Lung (tissue), 12 donors: Measurements from ENCODE around the gene MMP2. TPM values are rescaled to one million over a fixed set of nuclear protein-coding genes. Genes with fewer than 3 reads are reported as not detected.

Experiments
- ATAC-seq: fragments of 200-7000 bp; cut with Tn5 transposase; one replicate; pipeline ENCODE4 v1.9.1; 2020; ENCODE audit warnings: moderate number of reproducible peaks; ENCODE audit not compliant: insufficient read depth, low FRiP score
- DNase-seq, 3 donors: peaks; one replicate each; pipeline ENCODE4 v3.0.0-alpha.2; 2013 to 2017
- H3K27ac ChIP-seq, 2 donors: one replicate each; pipeline ENCODE4 v1.5.1; 2013; ENCODE audit warnings: mild to moderate bottlenecking in 2 of 2, moderate library complexity in 2 of 2, control low read depth in 1 of 2, inconsistent platforms in 1 of 2, low read depth in 1 of 2, low read length in 1 of 2
- H3K27me3 ChIP-seq, 3 donors: one replicate each; pipeline ENCODE4 v1.5.1; 2013; ENCODE audit warnings: low read length in 2 of 3; ENCODE audit not compliant: control insufficient read depth in 3 of 3, insufficient read depth in 3 of 3
- H3K36me3 ChIP-seq, 4 donors: one replicate each; pipeline ENCODE4 v1.5.1; 2013; ENCODE audit warnings: low read length in 4 of 4, mild to moderate bottlenecking in 1 of 4, moderate library complexity in 1 of 4; ENCODE audit not compliant: control insufficient read depth in 4 of 4, insufficient read depth in 4 of 4
- H3K4me1 ChIP-seq, 5 donors: one replicate each; pipeline ENCODE4 v1.5.1; 2013; ENCODE audit warnings: low read length in 5 of 5, mild to moderate bottlenecking in 2 of 5, moderate library complexity in 1 of 5; ENCODE audit not compliant: control insufficient read depth in 5 of 5, insufficient read depth in 5 of 5
- H3K4me3 ChIP-seq: one replicate; pipeline ENCODE4 v1.5.1; 2013; ENCODE audit warnings: mild to moderate bottlenecking, control low read depth, moderate library complexity
- H3K9ac ChIP-seq, 2 donors: one replicate each; pipeline ENCODE4 v1.5.1; 2013; ENCODE audit warnings: low read length in 2 of 2, control low read depth in 1 of 2; ENCODE audit not compliant: insufficient read depth in 1 of 2
- H3K9me3 ChIP-seq, 4 donors: one replicate each; pipeline ENCODE4 v1.5.1; 2013; ENCODE audit warnings: low read length in 3 of 4, mild to moderate bottlenecking in 1 of 4, moderate library complexity in 1 of 4; ENCODE audit not compliant: control insufficient read depth in 4 of 4, insufficient read depth in 3 of 4
- WGBS, 2 donors: extraction: QIAGEN DNeasy Blood & Tissue Kit; methylation state at CpG; one replicate each; pipeline ENCODE4 v1.1.7; 2013; 5-methylcytosine and 5-hydroxymethylcytosine counted together
- polyA plus RNA-seq, 2 donors: library from polyadenylated mRNA; stranded (reverse); fragments of 200-250 nt; gene quantifications; one replicate each; pipeline ENCODE4 v1.2.1, GENCODE V29; 2013
- total RNA-seq, 2 donors: library from RNA; depleted of rRNA in 1 of 2; stranded (reverse); fragments of >200 nt in 1 of 2; gene quantifications; one replicate each; pipeline ENCODE4 v1.2.1, GENCODE V29; 2014 to 2021
- TF ChIP-seq, protein P1 (sequence below): IDR thresholded peaks from 2 replicates; pipeline ENCODE4 v1.5.1; 2012; ENCODE audit warnings: mild to moderate bottlenecking; ENCODE audit errors: control extremely low read depth, extremely low read depth
- donor health status: control.
- donor health status: control.
- donor health status: Bipolar disorder and iron deficiency.
- donor health status: healthy.
- donor health status: DM: yes; HTN: yes; CAD: no.

MMP2 gene
- total and polyA plus RNA-seq, 4 donors, result 41.9 to 291 (median 169) TPM

GRCh38 chr16:55476625-55477533 lies 2.1 kb upstream of the MMP2 start:
- no peak overlapping the region for H3K4me3 ChIP-seq
- peaks cover 0 to 11% (median 3%) of the 10 kb centered on the region in 4 donors for H3K36me3 ChIP-seq
- H3K4me1 ChIP-seq, result peaks cover 0 to 37% (median 5%) of the 10 kb centered on the region in 5 donors
- 74 to 87% methylated on average over 6 of the region's 6 CpGs for WGBS, 2 donors
- peak overlapping the region in 1 of 2 donors; percentile 74 for H3K27ac ChIP-seq
- no peak for DNase-seq
- no peak overlapping the region for H3K9ac ChIP-seq
- TF ChIP-seq, protein P1, sequence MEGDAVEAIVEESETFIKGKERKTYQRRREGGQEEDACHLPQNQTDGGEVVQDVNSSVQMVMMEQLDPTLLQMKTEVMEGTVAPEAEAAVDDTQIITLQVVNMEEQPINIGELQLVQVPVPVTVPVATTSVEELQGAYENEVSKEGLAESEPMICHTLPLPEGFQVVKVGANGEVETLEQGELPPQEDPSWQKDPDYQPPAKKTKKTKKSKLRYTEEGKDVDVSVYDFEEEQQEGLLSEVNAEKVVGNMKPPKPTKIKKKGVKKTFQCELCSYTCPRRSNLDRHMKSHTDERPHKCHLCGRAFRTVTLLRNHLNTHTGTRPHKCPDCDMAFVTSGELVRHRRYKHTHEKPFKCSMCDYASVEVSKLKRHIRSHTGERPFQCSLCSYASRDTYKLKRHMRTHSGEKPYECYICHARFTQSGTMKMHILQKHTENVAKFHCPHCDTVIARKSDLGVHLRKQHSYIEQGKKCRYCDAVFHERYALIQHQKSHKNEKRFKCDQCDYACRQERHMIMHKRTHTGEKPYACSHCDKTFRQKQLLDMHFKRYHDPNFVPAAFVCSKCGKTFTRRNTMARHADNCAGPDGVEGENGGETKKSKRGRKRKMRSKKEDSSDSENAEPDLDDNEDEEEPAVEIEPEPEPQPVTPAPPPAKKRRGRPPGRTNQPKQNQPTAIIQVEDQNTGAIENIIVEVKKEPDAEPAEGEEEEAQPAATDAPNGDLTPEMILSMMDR, result no peak
- peaks cover 0 to 7% (median 0%) of the 10 kb centered on the region in 3 donors for H3K27me3 ChIP-seq
- no peaks in the 10 kb centered on the region for H3K9me3 ChIP-seq
- no peak for ATAC-seq

DNA sequence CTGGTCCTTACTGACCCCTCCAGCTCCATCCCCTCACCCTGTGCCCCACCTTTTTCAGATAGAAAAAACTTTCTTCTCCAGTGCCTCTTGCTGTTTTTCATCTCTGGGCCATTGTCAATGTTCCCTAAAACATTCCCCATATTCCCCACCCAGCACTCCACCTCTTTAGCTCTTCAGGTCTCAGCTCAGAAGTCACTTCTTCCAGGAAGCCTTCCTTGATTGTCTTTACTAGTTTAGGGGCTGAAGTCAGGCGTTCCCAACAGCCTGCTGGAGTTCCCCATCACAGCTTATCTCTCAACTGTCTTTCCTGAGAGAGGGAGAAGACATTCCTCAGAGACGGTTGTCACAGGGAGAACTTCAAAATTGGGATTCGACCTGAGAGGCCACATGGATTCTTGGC lies 1.3 kb upstream of the MMP2 start:
- DNase-seq (no peak), ATAC-seq (no peak)
- H3K4me1 ChIP-seq, result peaks cover 0 to 39% (median 9%) of the 10 kb centered on the region in 5 donors
- H3K36me3 ChIP-seq, result peaks cover 0 to 19% (median 7%) of the 10 kb centered on the region in 4 donors
- peak overlapping the region in 1 of 2 donors; percentile 74 for H3K27ac ChIP-seq
- H3K9me3 ChIP-seq, result no peaks in the 10 kb centered on the region
- peaks cover 0 to 7% (median 0%) of the 10 kb centered on the region in 3 donors for H3K27me3 ChIP-seq
- WGBS, 2 donors, result 83 to 88% methylated on average over 3 of the region's 3 CpGs
- H3K4me3 ChIP-seq, result no peak overlapping the region
- no peak overlapping the region for H3K9ac ChIP-seq
- TF ChIP-seq, protein P1, result no peak

DNA sequence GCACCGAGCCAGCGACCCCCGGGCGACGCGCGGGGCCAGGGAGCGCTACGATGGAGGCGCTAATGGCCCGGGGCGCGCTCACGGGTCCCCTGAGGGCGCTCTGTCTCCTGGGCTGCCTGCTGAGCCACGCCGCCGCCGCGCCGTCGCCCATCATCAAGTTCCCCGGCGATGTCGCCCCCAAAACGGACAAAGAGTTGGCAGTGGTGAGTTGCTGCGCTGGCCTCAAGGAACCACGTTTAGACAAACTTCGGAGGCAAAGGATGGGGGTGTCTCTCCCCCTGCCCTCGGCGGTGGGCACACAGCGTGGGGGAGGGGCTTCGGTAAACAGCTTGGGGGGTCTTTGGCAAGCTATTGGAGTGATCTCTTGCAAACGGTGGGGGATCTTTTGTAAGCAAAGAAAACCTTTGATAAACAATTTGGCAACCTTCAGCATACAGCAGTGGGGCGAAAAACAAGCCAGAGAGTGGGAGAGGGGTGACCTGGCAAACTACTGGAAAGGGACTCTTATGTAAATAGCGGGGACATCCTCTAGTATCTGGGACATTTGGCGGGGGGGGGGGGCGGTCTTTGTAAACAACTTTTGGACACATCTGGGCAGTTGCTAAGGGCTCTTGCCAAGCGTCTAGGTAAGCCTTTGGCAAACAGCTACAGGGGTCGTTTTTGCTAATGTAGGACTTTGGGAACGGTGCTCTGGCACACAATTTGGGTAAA lies 587 bp downstream of the MMP2 start:
- TF ChIP-seq, protein P1, result no peak
- H3K4me1 ChIP-seq, result peaks cover 0 to 39% (median 9%) of the 10 kb centered on the region in 5 donors
- peak overlapping the region; percentile 42 for H3K4me3 ChIP-seq
- WGBS, 2 donors, result 0 to 1% methylated on average over 34 to 41 of the region's 41 CpGs
- DNase-seq (peak; percentile 63 to 75 (median 66)), ATAC-seq (no peak)
- peak overlapping the region; percentile 3 to 76 for H3K9ac ChIP-seq
- H3K27me3 ChIP-seq, result peaks cover 0 to 7% (median 0%) of the 10 kb centered on the region in 3 donors
- peak overlapping the region; percentile 27 to 89 for H3K27ac ChIP-seq
- H3K9me3 ChIP-seq, result no peaks in the 10 kb centered on the region
- H3K36me3 ChIP-seq, result peaks cover 0 to 37% (median 16%) of the 10 kb centered on the region in 4 donors
